WTC11 (cell line): Measurements from ENCODE around the gene MIX23. TPM values are rescaled to one million over a fixed set of nuclear protein-coding genes. Genes with fewer than 3 reads are reported as not detected.
"Not testable (repeated sequence)": the region's sequence is repeated elsewhere in the genome, so short reads cannot be mapped to it uniquely, and the experiment has no call there.

Experiments used
- ATAC-seq: fragments of 200-7000 bp; cut with Tn5 transposase; 2 replicates; pipeline ENCODE4 v1.10.0; 2021; ENCODE audit warnings: mild to moderate bottlenecking, moderate library complexity
- CTCF ChIA-PET: fragments of 300-600 bp; sonication (Branson Sonifier 250); formaldehyde crosslinking; loops from one replicate; lab custom pipeline; 2021; ENCODE audit warnings: antibody characterized with exemption; lab: Charles Lee
- POLR2A ChIA-PET: fragments of 350-600 bp; sonication (Branson Sonifier 250); formaldehyde crosslinking; loops from one replicate; lab custom pipeline; 2021; ENCODE audit warnings: antibody characterized with exemption; lab: Charles Lee
- DNase-seq: peaks from one replicate; pipeline ENCODE4 v3.0.0; 2021; ENCODE audit warnings: low spot score
- H3K27ac Mint-ChIP-seq: 2 replicates; pipeline ENCODE4 v1.8.0; 2021; ENCODE audit warnings: mixed read lengths
- H3K27me3 Mint-ChIP-seq: 2 replicates; pipeline ENCODE4 v1.8.0; 2021; ENCODE audit warnings: low read depth, mild to moderate bottlenecking, moderate library complexity, mixed read lengths
- H3K36me3 Mint-ChIP-seq: 2 replicates; pipeline ENCODE4 v1.8.0; 2021; ENCODE audit warnings: mixed read lengths
- H3K4me1 Mint-ChIP-seq: 2 replicates; pipeline ENCODE4 v1.8.0; 2022; ENCODE audit warnings: mixed read lengths
- H3K4me3 Mint-ChIP-seq: 2 replicates; pipeline ENCODE4 v1.8.0; 2021; ENCODE audit warnings: mild to moderate bottlenecking, moderate library complexity, mixed read lengths
- H3K9me3 Mint-ChIP-seq: 2 replicates; pipeline ENCODE4 v1.8.0; 2021; ENCODE audit warnings: mixed read lengths
- ATF1 ChIP-seq: sonication (generic); formaldehyde crosslinking; IDR thresholded peaks from 2 replicates; pipeline ENCODE4 v1.8.1; 2023; ENCODE audit warnings: mild to moderate bottlenecking, moderate library complexity, missing genetic modification reagents
- CREM ChIP-seq: sonication (generic); formaldehyde crosslinking; IDR thresholded peaks from 2 replicates; pipeline ENCODE4 v1.8.1; 2022; ENCODE audit warnings: mild to moderate bottlenecking, missing genetic modification reagents, moderate library complexity
- ETV6 ChIP-seq: sonication (generic); formaldehyde crosslinking; IDR thresholded peaks from 2 replicates; pipeline ENCODE4 v1.8.1; 2022; ENCODE audit warnings: mild to moderate bottlenecking, missing genetic modification reagents
- FOXJ3 ChIP-seq: sonication (generic); formaldehyde crosslinking; IDR thresholded peaks from 2 replicates; pipeline ENCODE4 v1.9.0; 2021; ENCODE audit warnings: missing genetic modification reagents, mild to moderate bottlenecking, borderline replicate concordance
- FOXP1 ChIP-seq: sonication (generic); formaldehyde crosslinking; IDR thresholded peaks from 2 replicates; pipeline ENCODE4 v1.8.0; 2022; ENCODE audit warnings: missing genetic modification reagents, mild to moderate bottlenecking, moderate library complexity, borderline replicate concordance
- GABPB1 ChIP-seq: sonication (generic); formaldehyde crosslinking; IDR thresholded peaks from 2 replicates; pipeline ENCODE4 v1.8.1; 2023; ENCODE audit warnings: mild to moderate bottlenecking, missing genetic modification reagents
- MYBL2 ChIP-seq: sonication (generic); formaldehyde crosslinking; IDR thresholded peaks from 2 replicates; pipeline ENCODE4 v1.8.1; 2023; ENCODE audit warnings: mild to moderate bottlenecking, moderate library complexity, missing genetic modification reagents
- NR1H2 ChIP-seq: sonication (generic); formaldehyde crosslinking; IDR thresholded peaks from 2 replicates; pipeline ENCODE4 v1.9.0; 2021; ENCODE audit warnings: mild to moderate bottlenecking, moderate library complexity, missing genetic modification reagents
- NR2C2 ChIP-seq: sonication (generic); formaldehyde crosslinking; IDR thresholded peaks from 2 replicates; pipeline ENCODE4 v1.8.0; 2022; ENCODE audit warnings: mild to moderate bottlenecking, missing genetic modification reagents
- SOX15 ChIP-seq: fragments of 250-450 bp; sonication (Bioruptor Pico); IDR thresholded peaks from 2 replicates; pipeline ENCODE4 v1.9.0; 2021; ENCODE audit warnings: mild to moderate bottlenecking
- TCF7 ChIP-seq: sonication (generic); formaldehyde crosslinking; IDR thresholded peaks from 2 replicates; pipeline ENCODE4 v1.8.0; 2022; ENCODE audit warnings: mild to moderate bottlenecking, low read depth, missing genetic modification reagents, moderate library complexity
- TEAD1 ChIP-seq: sonication (generic); formaldehyde crosslinking; IDR thresholded peaks from 2 replicates; pipeline ENCODE4 v1.8.0; 2022; ENCODE audit warnings: mild to moderate bottlenecking, missing genetic modification reagents
- ZNF219 ChIP-seq: sonication (generic); formaldehyde crosslinking; IDR thresholded peaks from 2 replicates; pipeline ENCODE4 v1.8.0; 2023; ENCODE audit warnings: missing genetic modification reagents, mild to moderate bottlenecking, borderline replicate concordance
- ZNF423 ChIP-seq: fragments of 250-450 bp; sonication (Bioruptor Pico); IDR thresholded peaks from 2 replicates; pipeline ENCODE4 v2.1.2; 2022; ENCODE audit warnings: mild to moderate bottlenecking, moderate library complexity
- ZNF425 ChIP-seq: fragments of 250-450 bp; sonication (Bioruptor Pico); conservative IDR thresholded peaks from 2 replicates; pipeline ENCODE4 v1.9.0; 2021; ENCODE audit warnings: mild to moderate bottlenecking
- ZNF512 ChIP-seq: sonication (generic); formaldehyde crosslinking; IDR thresholded peaks from 2 replicates; pipeline ENCODE4 v1.8.1; 2022; ENCODE audit warnings: missing genetic modification reagents, borderline replicate concordance
- total RNA-seq: library from RNA; stranded (reverse); gene quantifications from 3 replicates; pipeline ENCODE4 v1.2.3, GENCODE V29; 2021
- TF ChIP-seq, protein P1 (sequence below): sonication (generic); formaldehyde crosslinking; IDR thresholded peaks from 2 replicates; pipeline ENCODE4 v1.8.1; 2022; ENCODE audit warnings: low read depth, missing genetic modification reagents, borderline replicate concordance
- TF ChIP-seq, protein P2 (sequence below): sonication (generic); formaldehyde crosslinking; IDR thresholded peaks from 2 replicates; pipeline ENCODE4 v1.8.1; 2023; ENCODE audit warnings: mild to moderate bottlenecking, missing genetic modification reagents

Gene MIX23
- total RNA-seq, 1 experiment from 2014 or later, result 81.7 TPM

DNA sequence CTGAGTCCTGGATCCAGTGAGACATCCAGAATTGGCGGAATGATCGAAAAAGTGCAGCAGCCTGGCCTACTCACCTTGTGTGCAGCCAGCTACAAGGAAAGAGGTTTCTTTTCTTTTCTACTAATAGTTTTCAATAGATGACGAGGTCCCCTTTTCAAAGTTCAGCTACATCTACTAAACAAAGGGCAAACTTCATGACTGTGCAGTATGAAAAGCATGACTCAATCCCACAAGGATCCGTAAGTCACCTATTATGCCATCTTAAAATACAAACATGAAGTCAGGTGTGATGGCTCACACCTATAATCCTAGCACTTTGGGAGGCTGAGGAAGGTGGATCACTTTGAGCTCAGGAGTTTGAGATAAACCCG, 16.7 kb downstream of the MIX23 start:
- Mint-ChIP-seq H3K27ac (no peak overlapping the region), H3K27me3 (no peaks in the 10 kb centered on the region)
- no peak for ATAC-seq

GRCh38 chr3:122365582-122366378, 17.3 kb downstream of the MIX23 start:
- H3K36me3 Mint-ChIP-seq, result peaks cover 44% of the 10 kb centered on the region
- H3K27ac Mint-ChIP-seq, H3K27me3 Mint-ChIP-seq, ATAC-seq, H3K4me3 Mint-ChIP-seq, H3K4me1 Mint-ChIP-seq, POLR2A ChIA-PET, H3K9me3 Mint-ChIP-seq, DNase-seq: not testable (repeated sequence)
- CTCF ChIA-PET, result interaction anchor here (0.5 to 1.0 kb wide), 2 partner anchors 18 to 773 kb away, joined by 4 read pairs; partner anchors contain the start of gene FAM162A
- TF ChIP-seq GABPB1 (CRISPR knock-in tag), result peak; percentile 67

More for the DNA sequence above, 16.7 kb downstream of the MIX23 start:
- Mint-ChIP-seq H3K36me3 (peaks cover 48% of the 10 kb centered on the region), H3K9me3 (no peaks in the 10 kb centered on the region), H3K4me3 (no peak overlapping the region), H3K4me1 (peaks cover 4% of the 10 kb centered on the region)
- ChIA-PET CTCF (no interaction called here), POLR2A (no interaction called here)
- DNase-seq, result no peak
- TF ChIP-seq, protein P1, sequence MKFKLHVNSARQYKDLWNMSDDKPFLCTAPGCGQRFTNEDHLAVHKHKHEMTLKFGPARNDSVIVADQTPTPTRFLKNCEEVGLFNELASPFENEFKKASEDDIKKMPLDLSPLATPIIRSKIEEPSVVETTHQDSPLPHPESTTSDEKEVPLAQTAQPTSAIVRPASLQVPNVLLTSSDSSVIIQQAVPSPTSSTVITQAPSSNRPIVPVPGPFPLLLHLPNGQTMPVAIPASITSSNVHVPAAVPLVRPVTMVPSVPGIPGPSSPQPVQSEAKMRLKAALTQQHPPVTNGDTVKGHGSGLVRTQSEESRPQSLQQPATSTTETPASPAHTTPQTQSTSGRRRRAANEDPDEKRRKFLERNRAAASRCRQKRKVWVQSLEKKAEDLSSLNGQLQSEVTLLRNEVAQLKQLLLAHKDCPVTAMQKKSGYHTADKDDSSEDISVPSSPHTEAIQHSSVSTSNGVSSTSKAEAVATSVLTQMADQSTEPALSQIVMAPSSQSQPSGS (CRISPR knock-in tag), result no peak
- TF ChIP-seq NR2C2, result no peak
- TF ChIP-seq MYBL2 (CRISPR knock-in tag), result no peak
- no peak for TF ChIP-seq TCF7 (CRISPR knock-in tag)
- TF ChIP-seq, all 79 proteins: peak for 0

DNA sequence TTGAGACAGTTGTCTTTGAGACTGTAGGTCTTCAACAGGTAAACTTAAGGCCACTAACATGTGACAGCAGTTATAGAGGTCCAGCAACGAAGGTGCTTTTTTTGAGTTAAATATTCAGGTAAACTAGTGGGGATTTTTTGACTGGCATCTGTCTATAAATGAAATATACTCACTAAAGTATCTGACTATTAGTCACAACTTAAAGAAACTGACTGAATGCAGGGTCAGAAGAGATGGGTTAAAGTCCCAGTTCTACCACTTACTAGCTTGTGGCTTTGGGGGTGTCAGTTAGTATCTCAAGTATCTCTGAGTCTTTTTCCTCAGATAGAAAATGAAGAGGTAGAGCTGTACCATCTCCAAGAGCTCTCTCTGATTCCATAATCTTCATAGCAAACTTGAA, 18.0 kb downstream of the MIX23 start:
- Mint-ChIP-seq H3K4me3 (no peak overlapping the region), H3K27ac (no peak overlapping the region), H3K9me3 (no peaks in the 10 kb centered on the region), H3K36me3 (peaks cover 47% of the 10 kb centered on the region), H3K27me3 (no peaks in the 10 kb centered on the region), H3K4me1 (peaks cover 4% of the 10 kb centered on the region)
- ChIA-PET POLR2A (no interaction called here), CTCF (interaction anchor here (0.5 to 1.0 kb wide), 2 partner anchors 19 to 772 kb away, joined by 4 read pairs; partner anchors contain the start of gene FAM162A)
- ATAC-seq (no peak), DNase-seq (no peak)
- TF ChIP-seq ZNF423 (CRISPR knock-in tag), result no peak
- TF ChIP-seq TEAD1 (CRISPR knock-in tag), result no peak
- no peak for TF ChIP-seq SOX15 (CRISPR knock-in tag)
- TF ChIP-seq, protein P2, sequence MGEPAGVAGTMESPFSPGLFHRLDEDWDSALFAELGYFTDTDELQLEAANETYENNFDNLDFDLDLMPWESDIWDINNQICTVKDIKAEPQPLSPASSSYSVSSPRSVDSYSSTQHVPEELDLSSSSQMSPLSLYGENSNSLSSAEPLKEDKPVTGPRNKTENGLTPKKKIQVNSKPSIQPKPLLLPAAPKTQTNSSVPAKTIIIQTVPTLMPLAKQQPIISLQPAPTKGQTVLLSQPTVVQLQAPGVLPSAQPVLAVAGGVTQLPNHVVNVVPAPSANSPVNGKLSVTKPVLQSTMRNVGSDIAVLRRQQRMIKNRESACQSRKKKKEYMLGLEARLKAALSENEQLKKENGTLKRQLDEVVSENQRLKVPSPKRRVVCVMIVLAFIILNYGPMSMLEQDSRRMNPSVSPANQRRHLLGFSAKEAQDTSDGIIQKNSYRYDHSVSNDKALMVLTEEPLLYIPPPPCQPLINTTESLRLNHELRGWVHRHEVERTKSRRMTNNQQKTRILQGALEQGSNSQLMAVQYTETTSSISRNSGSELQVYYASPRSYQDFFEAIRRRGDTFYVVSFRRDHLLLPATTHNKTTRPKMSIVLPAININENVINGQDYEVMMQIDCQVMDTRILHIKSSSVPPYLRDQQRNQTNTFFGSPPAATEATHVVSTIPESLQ, result no peak
- no peak for TF ChIP-seq FOXJ3 (CRISPR knock-in tag)

GRCh38 chr3:122364490-122364889, 18.5 kb downstream of the MIX23 start:
- peaks cover 4% of the 10 kb centered on the region for H3K4me1 Mint-ChIP-seq
- no peaks in the 10 kb centered on the region for H3K9me3 Mint-ChIP-seq
- ChIA-PET CTCF (no interaction called here), POLR2A (no interaction called here)
- no peaks in the 10 kb centered on the region for H3K27me3 Mint-ChIP-seq
- H3K36me3 Mint-ChIP-seq, result peaks cover 46% of the 10 kb centered on the region
- TF ChIP-seq CREM (CRISPR knock-in tag), result no peak
- no peak for TF ChIP-seq ATF1 (CRISPR knock-in tag)
- no peak for TF ChIP-seq ZNF425 (CRISPR knock-in tag)
- no peak for TF ChIP-seq ZNF219 (CRISPR knock-in tag)
- TF ChIP-seq TEAD1 (CRISPR knock-in tag), result no peak
- no peak for TF ChIP-seq NR1H2 (CRISPR knock-in tag)
- no peak for TF ChIP-seq FOXJ3 (CRISPR knock-in tag)
- no peak for TF ChIP-seq ETV6 (CRISPR knock-in tag)
- TF ChIP-seq ZNF512 (CRISPR knock-in tag), result no peak
- no peak for TF ChIP-seq FOXP1
- no peak overlapping the region for H3K27ac Mint-ChIP-seq
- ATAC-seq (no peak), DNase-seq (no peak)
- no peak overlapping the region for H3K4me3 Mint-ChIP-seq
